Activated naive CD4-positive, alpha-beta T cell (primary cell): Measurements from ENCODE around the gene GPN2.

Experiments
- DNase-seq, 4 experiments: peaks; one replicate each; lab custom pipeline; 2025; lab: John Stamatoyannopoulos, UW

The GPN2 gene

DNA sequence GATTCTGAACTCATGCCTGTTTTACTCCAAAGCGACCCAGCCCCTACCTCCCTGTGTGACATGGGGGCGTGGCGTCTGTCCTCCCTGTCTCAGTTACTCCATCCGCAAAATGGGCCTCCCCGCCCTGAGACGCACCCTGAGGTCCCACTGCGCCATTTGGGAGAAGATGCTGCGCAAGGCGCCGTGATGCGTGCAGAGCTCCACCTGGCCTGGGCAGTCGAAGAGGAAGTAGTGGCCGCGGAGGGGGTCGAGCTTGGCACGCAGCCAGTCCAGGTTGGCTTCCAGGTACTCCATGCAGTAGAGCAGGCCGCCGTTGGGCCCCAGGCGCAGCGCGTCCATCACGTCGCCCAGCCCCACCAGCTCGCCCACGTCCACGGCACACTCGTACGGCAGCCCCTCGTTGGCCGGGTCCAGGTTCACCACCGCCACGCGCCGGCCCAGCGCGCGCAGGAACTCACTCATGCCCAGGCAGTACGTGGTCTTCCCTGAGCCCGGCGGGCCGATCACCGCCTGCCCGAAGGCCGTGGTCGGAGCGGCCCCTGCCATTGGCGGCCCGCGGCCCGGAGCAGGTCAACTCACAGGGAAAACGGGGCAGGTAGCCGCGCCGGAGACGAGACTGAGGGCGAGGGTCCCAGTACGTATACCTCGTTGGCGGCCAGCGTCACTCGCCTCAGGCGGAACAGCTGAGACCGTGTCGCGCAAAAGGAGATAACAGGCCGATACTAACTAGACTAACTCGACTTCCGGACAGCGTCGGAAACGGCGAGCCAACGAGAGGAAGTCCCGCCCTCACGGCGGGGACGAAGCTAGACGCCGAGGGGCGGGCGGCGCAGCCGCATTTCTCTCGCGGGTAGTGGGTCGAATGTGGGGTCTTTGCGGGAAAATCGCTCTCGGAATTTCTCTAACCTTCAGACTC lies at the start of gene GPN2:
Gene GPN2, minus strand, starts transcription at position 733 of the 916 bp plus-strand sequence. Its CDS starts 187 bp downstream, at position 546.
- peak; percentile 28 to 72 (median 44) for DNase-seq

DNA sequence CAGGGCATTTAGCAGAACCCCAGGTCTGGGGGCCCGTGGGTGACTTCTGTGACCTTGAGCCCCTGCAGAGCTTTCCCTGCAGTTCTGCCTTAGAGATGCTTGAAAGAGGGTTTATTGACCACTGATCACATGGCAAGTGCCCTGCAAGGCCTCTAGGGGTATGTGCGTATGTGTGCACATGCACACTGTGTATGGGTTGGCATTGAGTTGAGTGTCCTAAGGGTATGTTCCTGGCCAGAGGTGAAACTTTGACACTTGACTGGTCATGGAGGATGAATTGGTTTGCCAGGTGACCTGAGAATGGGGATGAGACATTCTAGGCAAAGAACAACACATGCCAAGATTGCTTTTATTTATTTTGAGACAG lies 48.6 kb upstream of the GPN2 start:
- no peak for DNase-seq

DNA sequence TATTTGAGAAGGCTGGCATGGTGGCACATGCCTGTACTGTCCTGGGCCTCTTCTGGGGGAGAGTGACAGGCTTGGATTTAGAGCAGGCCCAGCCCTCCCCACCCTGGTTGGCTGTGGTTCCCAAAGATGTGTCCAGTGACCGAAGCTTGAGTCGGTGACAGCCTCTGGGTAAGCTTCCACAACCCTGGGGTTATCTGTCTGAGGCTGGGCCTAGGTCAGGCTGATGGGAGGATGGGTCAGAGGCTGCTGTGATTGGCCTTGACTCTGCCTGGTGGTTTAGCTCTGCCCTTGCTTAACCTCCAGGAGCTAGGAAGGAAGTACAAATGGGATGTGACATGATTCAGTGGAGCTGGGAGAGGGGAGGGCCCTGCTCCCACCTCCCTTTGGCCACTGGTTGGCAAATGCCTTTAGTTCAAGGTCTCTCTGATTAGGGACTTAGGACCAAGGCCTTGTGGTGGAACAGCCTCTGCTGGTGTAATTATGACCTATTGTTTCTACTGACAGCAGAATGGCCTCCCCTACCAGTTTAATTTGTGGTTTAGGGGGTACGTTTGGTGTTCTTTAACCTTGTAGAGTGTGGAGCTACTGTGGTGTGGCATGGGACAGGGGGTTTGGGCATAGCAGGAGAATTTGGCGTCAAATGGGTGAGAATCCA lies 48.0 kb upstream of the GPN2 start:
- no peak for DNase-seq

DNA sequence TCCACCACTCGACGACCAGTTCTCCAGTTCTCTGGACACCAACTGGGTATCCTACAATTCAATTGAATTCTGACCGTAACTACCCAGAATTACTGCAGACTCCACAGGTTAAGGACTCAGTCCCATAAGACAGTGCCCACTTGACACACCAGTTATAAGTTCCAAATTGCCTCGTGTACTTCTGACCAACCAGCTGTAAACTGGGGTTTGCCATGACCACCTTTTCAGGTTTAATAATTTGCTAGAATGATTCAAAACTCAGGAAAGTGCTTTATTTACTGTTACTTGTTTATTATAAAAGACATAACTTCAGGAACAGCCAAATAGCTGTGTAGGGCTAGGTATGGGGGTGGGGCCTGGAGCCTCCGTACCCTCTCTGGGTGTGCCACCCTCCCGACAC lies 46.7 kb upstream of the GPN2 start:
- DNase-seq, result no peak

DNA sequence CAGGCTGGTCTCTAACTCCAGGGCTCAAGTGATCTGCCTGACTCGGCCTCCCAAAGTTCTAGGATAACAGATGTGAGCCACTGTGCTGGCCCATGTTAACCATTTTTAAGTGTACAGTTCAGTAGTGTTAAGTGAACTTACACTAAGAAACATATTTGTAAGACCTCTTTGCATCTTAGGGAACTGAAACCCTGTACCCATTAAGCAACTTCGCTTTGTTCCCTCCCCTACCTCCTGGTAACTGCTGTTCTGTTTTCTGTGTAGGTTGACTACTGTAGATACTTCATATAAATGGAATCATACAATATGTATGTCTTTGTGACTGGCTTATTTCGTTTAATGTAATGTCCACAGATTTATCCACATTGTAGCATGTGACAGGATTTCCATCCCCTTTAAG lies 42.4 kb upstream of the GPN2 start:
- no peak for DNase-seq

DNA sequence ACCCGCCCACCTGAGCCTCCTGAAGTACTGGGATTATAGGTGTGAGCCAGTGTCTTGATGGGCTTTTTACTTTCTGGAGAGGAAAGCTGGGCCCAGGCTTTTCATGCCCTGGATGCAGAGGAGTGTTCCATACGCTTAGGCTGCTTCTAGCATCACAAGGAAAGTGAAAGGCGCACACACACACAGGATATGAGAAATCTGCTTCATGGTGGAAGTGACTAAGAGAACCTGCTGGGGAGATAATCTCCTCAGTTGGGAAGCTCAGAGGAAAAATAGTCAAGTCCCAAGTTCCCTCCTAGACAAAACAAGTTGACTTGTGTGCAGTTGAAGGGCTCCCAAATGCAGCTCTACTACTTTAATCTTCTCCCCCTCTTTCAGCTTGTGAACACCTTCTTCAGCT lies 33.6 kb upstream of the GPN2 start:
- DNase-seq, result no peak

DNA sequence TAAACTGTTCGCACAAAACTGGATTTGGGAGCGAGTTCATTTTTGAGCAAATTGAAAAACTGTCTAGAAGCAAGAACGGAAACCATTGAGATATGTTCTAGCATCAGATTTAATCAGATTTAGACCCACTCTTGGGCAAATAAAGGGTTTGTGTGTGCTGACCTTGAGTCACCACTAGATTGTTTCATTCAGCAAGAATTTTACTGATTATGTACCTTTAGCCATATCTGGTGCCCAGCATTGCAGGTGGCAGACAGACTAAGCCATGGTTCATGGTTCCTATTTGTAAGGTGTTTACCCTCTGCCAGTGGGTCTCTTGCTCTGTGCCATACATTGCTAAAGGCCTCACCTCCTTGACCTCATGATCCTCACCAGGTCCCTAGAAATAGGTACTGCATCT lies 32.8 kb upstream of the GPN2 start:
- no peak for DNase-seq

DNA sequence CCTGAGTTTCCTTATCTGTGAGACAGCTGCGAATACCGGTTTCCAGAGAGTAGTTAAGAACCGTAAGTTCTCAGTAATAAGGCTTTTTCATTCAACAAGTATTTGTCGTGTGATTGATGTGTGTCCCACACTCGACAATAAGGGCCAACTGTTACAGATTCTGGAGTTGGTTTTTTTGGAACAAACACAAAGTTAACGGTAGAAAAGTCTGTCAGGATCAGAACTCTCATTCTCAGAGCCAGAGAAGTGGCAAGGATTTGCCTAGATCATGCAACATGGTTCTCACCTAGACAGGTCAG lies 32.3 kb upstream of the GPN2 start:
- DNase-seq, result no peak

DNA sequence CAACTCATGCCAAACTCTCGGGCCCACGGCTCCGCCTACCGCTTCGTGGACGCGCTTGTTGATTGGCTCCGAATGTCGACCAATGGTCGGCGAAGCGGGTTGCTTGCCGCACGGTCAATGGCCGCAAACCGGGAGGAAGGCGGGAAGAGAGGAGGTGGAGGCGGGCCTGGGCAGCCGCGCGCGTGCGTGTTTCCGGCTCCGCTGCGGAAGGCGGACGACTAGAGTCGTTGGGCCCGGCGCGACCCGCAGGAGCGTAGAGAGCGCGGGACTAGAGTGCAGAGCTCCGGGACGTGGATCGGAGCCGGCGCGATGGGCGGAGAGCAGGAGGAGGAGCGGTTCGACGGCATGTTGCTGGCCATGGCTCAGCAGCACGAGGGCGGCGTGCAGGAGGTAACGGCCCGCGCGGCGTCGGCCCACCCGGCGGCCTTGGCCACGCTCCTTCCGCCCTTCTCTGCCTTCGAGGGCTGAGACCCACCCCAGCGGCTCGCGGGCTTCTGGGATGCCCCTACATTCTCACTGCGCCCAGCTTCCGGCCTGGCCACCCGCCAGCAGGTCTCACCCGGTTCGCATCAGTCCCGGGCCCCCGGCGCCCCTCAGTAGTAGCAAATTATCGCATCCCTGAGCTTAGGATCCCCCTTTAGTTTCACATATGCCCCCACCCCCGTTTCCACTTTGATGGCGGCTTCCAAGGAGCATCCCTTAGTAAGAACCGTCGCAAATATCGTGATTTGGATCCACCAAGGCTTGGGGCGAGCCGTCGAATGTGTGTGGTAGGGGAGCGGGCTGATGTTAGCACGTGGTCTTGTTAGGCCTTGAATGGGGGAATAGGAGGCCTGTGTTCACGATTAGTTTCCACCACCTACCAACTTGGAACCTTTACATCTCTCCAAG lies 31.7 kb upstream of the GPN2 start, which contains the start of gene NUDC:
Gene NUDC, plus strand, starts transcription at position 204 of the 891 bp plus-strand sequence. Its CDS starts 106 bp downstream, at position 310.
- peak; percentile 85 to 95 (median 91) for DNase-seq

DNA sequence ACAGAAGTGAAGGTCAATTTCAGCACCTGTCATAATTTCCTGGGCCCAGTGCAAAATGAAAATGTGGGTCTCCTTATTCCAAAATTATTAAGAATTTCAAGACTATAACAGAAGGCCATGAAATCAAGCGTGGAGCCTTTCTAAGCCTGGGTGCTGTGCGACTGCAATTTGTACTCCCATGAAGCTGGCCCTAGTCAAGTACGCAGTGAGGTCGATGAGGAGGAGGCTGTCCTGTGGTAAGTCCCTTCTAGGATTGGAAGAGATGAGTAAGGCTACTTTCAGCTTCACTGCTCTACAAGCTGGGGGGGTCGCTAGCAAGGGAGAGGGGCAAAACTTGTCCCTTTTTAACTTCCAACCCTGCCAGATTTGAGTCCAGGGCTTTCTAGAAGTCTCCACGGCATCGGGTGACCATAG lies 31.1 kb upstream of the GPN2 start:
- DNase-seq, result no peak

DNA sequence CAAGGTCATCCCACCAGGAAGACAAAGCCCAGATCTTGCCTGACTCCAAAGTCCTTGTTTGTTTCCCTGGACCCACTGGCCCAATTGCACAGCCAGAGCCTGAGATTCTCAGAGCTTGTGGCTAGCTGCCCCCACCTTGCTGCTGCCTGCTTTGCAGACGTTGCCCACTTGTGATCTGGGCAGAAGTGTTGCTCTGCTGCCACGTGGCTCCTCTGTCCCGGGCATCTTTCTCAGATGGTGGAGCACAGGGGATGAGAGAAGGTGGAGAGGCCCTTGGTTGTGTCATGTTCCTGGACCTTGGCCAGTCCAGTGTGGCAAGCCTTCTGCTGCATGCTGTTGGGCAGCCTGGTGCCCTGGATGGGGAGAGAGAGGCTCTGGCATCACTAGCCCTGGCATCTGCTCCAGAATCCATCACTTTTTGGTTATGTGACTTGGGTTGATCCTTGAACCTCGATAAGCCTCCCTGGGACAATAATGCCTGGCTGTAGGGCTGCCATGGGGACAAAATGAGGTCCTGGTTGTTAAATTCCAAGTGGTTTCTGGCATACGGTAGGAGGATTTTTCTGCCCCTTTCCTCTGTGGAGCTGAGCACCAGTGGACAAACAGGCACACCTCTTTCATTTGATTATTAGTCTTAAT lies 25.2 kb upstream of the GPN2 start:
- DNase-seq, result no peak

DNA sequence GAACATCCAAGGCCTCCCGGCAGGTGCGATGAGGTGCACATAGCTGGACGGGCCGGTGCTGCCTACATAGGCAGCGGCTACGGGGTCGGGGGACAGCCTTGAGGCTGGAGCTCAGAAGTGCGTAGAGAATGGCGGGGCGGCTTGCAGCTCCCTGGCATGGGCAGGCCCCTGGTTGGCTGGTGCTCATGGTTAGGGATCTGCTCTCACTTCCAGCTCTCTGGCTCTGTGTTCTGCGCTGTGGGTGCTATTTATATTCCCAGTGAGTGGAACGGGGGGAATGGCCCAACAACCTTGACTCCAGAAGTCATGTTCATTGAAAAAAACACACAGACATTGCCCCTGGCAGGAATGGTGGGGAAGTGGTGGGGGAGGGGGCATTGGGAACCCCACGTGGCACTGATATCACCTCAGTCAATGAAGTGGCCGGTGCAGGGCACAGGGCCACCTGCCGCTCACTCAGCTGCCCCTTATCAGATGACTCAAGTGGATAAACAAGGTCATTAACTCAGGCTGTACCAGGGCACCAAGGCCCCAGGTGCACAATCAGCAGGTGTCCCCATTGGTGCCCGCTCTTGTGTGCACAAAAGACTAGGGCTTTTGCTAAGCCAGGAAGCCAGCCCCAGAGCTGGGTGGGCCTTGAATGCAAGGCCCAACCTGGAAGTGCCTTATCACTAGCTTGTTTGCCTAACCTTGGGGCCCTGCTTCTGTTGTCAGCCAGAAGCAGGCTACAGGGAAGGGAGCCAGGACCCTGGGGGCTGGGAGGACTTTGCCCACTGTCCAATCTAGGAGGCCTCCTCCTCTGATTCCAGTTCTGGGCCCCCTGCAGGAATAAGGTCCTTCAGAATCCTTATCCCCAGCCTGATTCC lies 23.9 kb upstream of the GPN2 start, which contains the start of gene NR0B2:
Gene NR0B2, minus strand, starts transcription at position 222 of the 866 bp plus-strand sequence. Its CDS starts 35 bp downstream, at position 187.
- DNase-seq, result no peak

DNA sequence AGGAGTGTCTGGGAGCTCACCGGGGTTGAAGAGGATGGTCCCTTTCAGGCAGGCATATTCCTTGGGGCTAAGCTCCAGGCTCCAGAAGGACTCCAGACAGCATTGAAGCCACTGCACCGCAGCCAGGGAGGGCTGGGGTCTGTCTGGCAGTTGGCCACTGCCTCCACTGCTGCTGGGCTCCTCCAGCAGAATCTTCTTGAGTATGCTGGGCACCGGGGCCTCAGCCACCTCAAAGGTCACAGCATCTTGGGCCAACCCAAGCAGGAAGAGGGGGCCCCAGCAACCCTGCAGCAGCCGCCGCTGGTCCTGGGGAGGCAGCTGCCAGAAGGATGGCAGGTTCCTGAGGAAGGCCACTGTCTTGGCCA lies 23.3 kb upstream of the GPN2 start:
- no peak for DNase-seq

DNA sequence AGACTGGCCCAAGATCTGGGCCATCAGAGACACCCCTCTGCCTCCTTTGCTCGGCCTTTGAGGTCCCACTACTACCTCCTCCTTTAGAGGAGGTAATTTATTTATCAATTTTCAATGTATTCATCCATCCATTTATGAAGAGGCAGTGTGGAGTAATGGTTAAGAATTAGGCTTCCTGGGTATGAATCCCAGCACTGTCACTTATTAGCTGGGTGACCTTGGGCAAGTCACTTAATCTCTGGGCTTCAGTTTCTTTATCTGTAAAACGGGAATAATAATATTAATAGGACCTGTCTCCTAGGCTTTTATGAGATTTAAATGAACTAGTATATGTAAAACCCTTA lies 22.0 kb upstream of the GPN2 start:
- DNase-seq, result no peak

DNA sequence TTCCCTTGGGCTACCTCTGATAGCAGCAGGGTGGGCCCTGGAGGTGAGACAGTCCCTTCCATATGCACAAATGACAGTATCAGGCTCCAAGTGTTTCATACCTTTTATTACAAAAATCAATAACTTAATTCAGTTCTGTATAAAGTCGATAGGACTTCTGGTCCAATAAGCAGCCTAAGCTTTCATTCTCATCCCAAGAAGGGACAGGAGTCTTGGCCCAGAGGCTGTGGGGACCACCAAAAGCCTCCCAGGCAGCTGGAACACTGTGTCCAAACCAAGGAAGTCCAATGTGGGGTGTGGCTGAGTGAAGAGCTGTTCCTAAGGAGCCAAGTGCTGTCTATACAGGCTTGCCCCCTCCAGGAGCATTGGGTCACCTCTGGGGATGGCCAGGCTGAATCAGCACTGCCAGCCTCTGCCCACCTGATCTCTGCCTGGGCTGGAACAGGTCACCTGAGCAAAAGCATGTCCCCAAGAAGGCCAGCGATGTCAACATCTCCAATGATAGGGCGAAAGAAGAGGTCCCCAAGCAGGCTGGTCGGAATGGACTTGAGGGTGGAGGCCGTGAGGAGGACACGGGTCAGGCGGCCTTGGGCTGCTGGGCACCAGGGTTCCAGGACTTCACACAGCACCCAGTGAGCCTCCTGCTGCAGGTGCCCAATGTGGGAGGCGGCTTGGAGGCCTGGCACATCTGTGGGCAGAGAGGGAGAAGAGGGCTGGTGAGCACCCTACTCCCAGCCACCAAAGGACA lies 21.5 kb upstream of the GPN2 start:
- no peak for DNase-seq

DNA sequence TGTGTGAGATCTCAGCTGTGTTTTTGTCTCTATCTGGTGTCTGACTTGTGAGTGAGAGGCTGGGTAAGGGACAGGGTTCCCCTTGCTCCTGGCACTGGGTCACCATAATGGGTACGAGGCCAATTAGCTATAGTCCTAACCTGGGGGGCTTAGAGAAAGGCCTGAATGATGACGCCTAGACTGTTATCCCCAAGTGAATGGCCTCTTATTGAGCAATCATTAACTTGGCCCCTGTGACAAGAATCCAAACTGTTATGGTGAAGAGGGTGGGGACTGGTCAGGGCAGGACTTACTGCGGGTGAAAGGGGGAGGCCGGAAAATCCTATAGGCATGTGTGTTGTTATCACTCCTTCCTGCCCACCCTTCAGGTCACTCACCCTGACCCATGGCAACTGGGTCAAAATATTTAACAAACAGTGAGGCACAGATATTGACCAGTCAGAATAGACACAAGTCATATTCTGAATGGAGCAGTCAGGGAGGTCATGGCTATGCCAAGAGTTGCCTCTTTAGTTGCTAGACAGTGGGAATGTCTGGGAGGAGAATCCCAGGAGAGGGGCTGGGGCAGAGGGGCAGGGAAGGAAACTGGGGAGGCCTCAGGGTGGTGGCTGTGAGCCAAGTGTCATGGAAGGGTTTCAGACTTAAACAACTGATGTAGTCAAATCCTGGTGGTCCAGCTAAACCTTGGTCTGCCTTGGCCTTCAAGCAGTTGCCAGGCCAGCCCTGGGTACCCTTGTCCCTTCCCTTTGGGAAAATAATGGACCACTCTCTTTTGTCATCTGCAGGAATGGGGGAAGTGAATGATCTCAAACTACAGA lies 20.5 kb upstream of the GPN2 start:
- no peak for DNase-seq

DNA sequence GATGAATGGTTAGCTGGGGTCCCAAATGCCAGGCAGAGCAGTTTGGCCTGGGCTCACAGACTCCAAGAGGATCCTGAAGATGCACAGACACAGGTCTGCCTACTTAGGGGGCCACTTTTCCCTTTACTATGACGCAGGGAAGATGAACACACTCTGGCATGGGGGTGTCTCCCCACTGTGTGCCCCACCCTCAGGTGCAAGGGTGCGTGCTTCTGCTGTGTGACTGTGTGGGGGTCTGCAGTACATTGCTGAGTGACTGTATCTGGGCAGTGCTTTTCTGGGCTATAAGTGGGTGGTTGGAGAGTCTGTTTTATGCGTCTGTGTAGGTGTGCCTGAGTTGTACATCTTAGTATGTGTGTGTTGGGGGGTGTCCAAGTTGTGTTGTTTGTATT lies 19.9 kb upstream of the GPN2 start:
- no peak for DNase-seq

DNA sequence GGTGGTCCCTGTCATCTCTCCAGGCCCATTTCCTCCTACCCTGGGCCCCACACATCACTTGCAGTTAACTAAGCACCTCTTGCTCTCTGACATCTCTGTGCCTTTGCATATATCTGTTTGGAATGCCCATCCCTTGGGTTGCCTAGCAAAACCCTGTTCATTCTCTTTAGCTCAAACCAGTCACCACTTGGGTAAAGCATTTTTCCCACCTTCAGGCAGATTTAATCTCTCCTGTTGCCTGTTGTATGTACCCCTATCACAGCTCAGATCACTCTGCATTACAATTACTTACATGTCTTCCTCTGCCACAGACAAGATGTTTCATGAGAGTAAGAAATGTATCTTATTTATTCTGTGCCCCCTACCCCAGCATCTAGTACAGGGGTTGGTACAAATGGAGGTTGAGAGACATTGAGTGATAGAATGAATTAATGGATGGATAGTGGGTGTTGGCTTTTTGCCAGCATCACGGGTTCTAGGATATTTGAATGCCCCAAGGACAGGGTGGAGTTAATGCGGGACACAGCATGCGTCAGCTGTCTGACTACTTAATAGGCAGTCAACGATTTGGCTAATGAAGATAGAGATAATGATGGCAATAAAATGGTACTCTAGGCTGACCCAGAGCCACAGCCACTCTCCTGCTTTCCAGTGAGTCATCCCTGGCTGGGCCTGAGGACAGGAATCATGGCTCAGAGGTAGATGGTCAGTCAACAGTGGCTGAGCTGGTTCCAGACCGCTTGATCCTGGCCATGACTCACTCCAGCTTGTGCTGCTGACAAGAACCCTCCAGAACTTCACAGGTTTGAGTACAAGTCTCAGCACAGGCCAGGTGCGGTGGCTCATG lies 17.2 kb upstream of the GPN2 start:
- DNase-seq, result no peak
